ENCODE results near the gene ONECUT3.
A peak's percentile ranks its signal among the peaks of the same experiment; 100 is the strongest.
"Not testable (repeated sequence)": the region's sequence is repeated elsewhere in the genome, so short reads cannot be mapped to it uniquely, and the experiment has no call there.

Gene ONECUT3

DNA sequence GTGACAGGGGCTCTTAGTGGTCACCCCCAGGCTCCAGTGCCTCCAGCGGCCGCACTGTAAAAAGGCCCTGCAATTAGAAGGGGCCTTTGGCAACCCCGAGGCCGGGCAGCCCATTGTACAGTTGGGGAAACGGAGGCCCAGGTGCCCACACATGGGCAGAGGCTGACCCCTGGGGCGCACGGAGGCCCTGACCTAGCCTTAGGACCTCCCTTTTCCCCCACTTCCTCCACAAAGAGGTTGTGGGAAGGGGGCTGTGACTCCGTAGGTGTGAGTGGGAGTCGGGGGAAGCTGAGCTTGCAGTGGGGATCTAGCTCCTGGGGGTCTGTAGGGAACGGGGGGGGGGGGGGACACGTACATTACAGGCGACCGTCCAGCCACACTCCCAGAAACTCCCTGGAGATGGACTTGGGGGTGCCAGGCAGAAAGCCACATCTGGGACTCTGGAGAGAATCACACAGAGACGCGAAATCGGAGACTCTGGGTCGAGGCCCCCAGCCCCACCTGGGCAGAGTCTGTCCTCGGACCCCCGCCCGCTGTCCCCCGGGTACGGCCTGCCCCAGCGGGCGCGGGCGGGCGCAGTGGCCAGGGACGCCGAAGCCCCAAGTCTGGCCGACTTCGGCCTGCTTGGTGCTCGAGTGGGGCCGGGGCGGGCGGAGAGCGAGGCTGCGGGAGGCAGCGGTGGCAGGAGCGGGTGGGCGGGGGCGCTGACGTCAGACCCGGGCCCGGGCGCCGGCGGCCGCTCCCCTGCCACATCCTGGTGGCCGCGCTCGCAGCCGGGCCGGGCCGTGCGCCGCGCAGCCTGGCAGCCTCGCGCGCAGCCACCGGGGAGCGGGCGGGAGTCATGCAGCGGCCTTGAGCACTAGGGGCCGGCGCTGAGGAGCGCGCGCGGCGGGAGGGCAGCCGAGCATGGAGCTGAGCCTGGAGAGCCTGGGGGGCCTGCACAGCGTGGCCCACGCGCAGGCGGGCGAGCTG lies at the start of gene ONECUT3:
ONECUT3 (plus strand) TSS at position 750 of the 972 bp plus-strand sequence; CDS start at position 907, 157 bp downstream.
- no peak for DNase-seq

GRCh38 chr19:1704339-1704738 lies 49.0 kb upstream of the ONECUT3 start:
- DNase-seq, result no peak

GRCh38 chr19:1705367-1705766 lies 47.9 kb upstream of the ONECUT3 start:
- no peak for DNase-seq

DNA sequence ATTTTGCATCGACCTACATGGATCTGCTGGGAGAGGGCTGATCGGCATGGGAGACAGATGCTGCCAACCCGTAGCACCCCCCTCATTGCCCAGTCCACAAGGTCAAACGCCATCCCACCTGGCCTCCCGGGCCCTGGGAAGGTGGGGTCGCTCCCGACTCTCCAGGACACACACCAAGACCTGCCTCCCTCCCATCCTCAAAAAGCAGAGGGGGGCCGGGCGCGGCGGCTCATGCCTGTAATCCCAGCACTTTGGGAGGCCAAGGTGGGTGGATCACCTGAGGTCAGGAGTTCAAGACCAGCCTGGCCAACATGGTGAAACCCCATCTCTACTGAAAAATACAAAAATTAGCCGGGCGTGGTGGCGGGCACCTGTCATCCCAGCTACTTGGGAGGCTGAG lies 46.7 kb upstream of the ONECUT3 start:
- not testable (repeated sequence) for DNase-seq

GRCh38 chr19:1707240-1707639 lies 46.1 kb upstream of the ONECUT3 start:
- no peak for DNase-seq

DNA sequence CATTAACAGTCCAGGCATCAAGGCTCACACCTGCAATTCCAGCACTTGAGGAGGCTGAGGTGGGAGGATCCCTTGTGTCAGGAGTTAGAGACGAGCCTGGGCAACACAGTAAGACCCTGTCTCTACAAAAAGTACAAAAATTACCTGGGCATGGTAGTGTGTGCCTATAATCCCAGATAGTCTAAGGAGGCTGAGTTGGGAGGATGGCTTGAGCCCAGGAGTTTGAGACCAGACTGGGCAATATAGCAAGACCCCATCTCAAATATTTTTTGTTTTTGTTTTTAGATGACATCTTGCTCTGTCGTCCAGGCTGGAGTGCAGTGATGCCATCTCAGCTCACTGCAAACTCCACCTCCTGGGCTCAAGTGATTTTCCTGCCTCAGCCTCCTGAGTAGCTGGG lies 40.1 kb upstream of the ONECUT3 start:
- no peak for DNase-seq

DNA sequence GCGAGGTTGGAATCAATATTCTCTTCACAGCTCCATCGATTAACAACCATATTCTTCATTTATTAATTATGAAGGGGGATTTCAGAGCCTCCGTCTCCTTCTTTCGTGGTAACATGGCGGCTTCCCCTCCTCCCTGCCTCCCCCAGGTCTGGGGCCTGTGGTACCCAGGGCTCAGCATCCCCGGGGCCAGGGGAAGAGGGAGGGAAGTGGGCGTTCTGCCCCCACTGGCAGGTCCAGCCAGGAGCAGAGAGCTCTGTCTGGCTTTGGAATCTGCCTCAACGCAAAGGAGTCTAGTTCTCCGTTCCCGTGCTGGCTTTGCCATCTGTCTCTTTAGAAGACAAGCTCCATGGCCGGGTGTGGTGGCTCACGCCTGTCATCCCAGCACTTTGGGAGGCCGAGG lies 37.8 kb upstream of the ONECUT3 start:
- DNase-seq, result no peak

GRCh38 chr19:1717200-1717969 lies 35.9 kb upstream of the ONECUT3 start:
- no peak for DNase-seq

DNA sequence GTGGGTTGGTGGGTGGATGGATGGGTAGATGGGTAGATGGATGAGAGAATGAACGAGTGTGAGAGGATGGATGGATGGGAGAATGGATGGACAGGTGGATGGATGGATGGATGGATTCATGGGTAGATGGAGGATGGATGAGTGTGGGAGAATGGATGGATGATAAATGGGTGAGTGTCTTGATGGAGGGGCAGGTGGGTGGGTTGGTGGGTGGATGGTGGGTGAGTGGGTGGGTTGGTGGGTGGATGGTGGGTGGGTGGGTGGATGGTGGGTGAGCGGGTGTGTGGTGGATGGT lies 35.4 kb upstream of the ONECUT3 start:
- no peak for DNase-seq

GRCh38 chr19:1718420-1719291 lies 34.6 kb upstream of the ONECUT3 start:
- DNase-seq, result no peak

DNA sequence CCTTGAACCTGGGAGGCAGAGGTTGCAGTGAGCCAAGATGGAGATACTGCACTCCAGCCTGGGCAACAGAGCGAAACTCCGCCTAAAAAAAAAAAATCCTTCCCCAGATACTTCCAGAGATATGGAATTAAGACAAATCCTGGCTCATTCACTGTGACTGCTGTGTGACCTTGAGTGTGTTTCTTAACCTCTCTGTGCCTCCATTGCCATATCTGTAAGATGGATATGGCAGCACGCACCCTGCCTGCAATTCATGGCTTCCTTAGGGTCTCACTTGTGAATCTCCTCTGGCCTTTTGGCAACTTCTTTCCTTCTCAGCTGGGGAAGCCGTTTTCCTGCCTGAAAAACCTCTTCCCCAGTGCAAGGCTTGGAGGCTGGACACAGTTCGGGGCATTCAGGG lies 33.8 kb upstream of the ONECUT3 start:
- no peak for DNase-seq

GRCh38 chr19:1720237-1720636 lies 33.1 kb upstream of the ONECUT3 start:
- no peak for DNase-seq

GRCh38 chr19:1725100-1726064 lies 27.9 kb upstream of the ONECUT3 start:
- peak; percentile 15 for DNase-seq

DNA sequence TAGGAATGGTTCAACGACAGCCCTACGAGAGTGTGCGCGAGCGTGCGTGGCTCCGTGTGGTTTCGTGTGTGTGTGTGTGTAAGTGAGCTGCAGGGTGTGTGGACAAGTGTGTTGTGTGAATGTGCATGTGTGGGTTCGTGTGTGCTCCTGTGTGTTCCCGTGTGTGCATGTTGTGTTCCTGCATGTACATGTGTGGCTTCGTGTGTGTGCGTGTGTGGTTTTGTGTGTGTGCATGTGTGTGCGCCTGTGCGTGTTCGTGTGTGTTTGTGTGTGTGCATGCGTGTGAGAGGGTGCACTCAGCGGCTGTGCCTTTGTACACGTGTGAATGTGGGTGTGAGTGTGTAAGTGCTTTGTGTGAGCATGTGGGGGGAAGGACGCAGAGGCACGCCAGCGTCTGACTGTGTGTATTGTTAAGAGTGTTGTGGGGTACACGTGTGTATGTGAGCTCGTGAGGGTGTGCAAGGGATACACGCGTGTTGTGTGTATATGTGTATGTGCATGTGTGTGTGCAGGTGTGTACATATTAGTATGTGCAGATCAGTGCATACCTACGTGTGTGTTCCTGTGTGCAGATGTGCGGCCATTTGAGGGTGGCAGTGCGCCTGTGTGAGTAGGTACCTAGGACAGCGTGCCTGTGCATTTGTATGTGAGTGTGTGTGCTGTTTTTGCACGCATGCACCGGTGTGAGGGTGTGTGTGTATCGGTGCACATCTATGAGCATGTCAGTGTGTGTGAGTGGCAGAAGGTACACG lies 24.3 kb upstream of the ONECUT3 start:
- DNase-seq, result no peak

GRCh38 chr19:1729568-1729925 lies 23.8 kb upstream of the ONECUT3 start:
- DNase-seq, result no peak

DNA sequence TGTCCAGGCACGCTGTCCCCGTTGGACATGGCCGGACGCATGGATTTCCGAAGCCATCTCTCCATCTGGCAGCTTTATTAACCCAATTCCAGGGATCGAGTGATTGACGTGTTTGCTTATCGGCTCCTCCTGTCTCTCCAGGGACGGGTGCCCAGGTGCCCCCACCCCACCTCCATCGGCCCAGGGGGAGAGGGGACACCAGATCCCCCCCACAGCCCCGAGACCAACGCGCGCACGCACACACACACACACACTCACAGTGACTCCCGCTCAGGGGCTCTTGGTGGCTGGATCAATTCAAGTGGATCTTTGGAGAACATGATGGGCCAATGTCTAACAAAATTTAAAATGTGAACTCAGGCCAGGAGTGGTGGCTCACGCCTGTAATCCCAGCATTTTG lies 23.1 kb upstream of the ONECUT3 start:
- DNase-seq, result no peak

DNA sequence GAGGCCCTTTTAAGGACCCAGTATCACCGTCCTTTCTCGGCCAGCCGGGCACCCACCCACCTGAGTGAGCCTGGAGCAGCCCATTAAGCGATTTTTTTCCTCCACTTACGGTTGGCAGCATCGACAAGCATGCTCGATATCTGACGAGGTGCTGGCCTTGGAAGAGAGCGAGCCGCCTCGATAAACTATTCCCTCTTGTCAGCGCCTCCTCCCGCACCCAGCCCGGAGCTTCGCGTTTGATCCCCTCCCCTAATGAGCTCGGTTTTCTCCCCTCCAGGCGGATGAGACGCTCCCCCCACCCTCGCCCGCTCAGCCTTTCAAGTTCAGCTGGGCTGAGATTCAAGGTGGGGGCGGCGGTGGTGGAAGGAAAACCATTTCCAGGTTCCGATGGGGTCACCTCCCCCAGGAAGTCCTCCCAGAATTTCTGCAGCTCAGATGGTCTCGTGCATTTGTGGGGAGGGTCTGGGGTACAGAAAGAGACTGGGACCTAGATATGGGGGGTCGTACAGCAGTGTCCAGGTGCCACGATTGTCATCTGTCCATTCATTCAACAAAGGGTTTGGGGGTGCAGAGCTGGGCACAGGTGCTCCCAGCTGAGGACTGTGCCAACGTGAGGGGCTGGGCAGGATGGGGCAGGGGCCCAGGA lies 18.9 kb upstream of the ONECUT3 start:
- DNase-seq, result no peak

- DNase-seq, result no peak
These were observed 17.0 kb upstream of the ONECUT3 start for GRCh38 chr19:1736280-1736679.

GRCh38 chr19:1736927-1737326 lies 16.4 kb upstream of the ONECUT3 start:
- no peak for DNase-seq

GRCh38 chr19:1739960-1740629 lies 13.2 kb upstream of the ONECUT3 start:
- no peak for DNase-seq
